SU-DHL-6 (cell line): ENCODE measurements around the gene MUC2.

Source experiments
- EZH2phosphoT487 ChIP-seq: fragments of 200-600 bp; sonication (generic), shearing (Covaris generic); conservative IDR thresholded peaks from 2 replicates; pipeline ENCODE4 v1.6.1; 2018; ENCODE audit warnings: mild to moderate bottlenecking, antibody characterized with exemption, low read length, moderate library complexity, mixed read lengths
- TF ChIP-seq, protein P1 (sequence below): fragments of 200-600 bp; sonication (generic); IDR thresholded peaks from one replicate; pipeline ENCODE4 v1.5.1; 2017; ENCODE audit warnings: antibody characterized with exemption, mild to moderate bottlenecking, low read length, moderate library complexity; ENCODE audit not compliant: insufficient read depth, poor library complexity, severe bottlenecking

DNA sequence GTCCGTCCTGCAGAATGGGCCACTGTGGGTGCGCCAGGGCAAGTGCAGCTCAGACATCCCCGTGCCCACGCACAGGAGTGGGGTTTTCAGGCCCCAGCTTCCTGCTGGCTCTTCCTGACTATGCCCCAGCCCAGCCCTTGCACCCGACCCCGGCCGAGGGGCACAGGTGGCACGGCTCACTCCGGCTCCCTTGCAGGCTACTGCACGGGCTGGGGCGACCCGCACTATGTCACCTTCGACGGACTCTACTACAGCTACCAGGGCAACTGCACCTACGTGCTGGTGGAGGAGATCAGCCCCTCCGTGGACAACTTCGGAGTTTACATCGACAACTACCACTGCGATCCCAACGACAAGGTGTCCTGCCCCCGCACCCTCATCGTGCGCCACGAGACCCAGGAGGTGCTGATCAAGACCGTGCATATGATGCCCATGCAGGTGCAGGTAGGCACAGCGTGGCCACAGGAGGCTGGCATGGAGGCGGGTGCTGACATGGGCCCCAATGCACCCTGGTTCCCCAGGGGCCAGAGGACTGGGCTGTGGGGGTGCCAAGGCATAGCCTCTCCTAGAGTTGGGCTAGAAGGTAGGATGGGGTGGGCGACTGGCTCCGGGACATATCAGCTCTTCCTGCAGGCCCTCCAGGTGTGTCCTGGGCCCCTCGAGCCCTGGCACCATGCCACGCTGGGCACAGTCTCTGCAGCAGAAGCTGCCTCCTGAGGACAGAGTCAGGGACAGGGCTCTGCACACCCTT is 27.7 kb downstream of the MUC2 start:
- TF ChIP-seq, protein P1, sequence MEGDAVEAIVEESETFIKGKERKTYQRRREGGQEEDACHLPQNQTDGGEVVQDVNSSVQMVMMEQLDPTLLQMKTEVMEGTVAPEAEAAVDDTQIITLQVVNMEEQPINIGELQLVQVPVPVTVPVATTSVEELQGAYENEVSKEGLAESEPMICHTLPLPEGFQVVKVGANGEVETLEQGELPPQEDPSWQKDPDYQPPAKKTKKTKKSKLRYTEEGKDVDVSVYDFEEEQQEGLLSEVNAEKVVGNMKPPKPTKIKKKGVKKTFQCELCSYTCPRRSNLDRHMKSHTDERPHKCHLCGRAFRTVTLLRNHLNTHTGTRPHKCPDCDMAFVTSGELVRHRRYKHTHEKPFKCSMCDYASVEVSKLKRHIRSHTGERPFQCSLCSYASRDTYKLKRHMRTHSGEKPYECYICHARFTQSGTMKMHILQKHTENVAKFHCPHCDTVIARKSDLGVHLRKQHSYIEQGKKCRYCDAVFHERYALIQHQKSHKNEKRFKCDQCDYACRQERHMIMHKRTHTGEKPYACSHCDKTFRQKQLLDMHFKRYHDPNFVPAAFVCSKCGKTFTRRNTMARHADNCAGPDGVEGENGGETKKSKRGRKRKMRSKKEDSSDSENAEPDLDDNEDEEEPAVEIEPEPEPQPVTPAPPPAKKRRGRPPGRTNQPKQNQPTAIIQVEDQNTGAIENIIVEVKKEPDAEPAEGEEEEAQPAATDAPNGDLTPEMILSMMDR, result no peak
- no peak for TF ChIP-seq EZH2phosphoT487
